Measurements from ENCODE around the gene TTLL9.
A peak's percentile ranks its signal among the peaks of the same experiment; 100 is the strongest.

TTLL9 gene

GRCh38 chr20:31837896-31838397 lies 32.5 kb upstream of the TTLL9 start:
- DNase-seq: no peak

- no peak for DNase-seq
Observed at GRCh38 chr20:31838646-31839292, 31.7 kb upstream of the TTLL9 start.

- no peak for DNase-seq
Observed at GRCh38 chr20:31839782-31840487, 30.5 kb upstream of the TTLL9 start.

GRCh38 chr20:31840906-31841816 lies 29.3 kb upstream of the TTLL9 start:
- DNase-seq: no peak

GRCh38 chr20:31841928-31842327 lies 28.5 kb upstream of the TTLL9 start:
- DNase-seq: no peak

- no peak for DNase-seq
Observed at GRCh38 chr20:31842471-31843157, 27.8 kb upstream of the TTLL9 start.

GRCh38 chr20:31843288-31843687 lies 27.1 kb upstream of the TTLL9 start:
- no peak for DNase-seq

GRCh38 chr20:31843881-31844280 lies 26.6 kb upstream of the TTLL9 start:
- DNase-seq: no peak

- DNase-seq: no peak
Observed at GRCh38 chr20:31844737-31845299, 25.6 kb upstream of the TTLL9 start.

- DNase-seq: no peak
Observed at GRCh38 chr20:31845300-31845863, 25.1 kb upstream of the TTLL9 start, which contains the start of gene FOXS1. Gene FOXS1, minus strand, starts transcription at chr20:31845604. Its CDS starts 62 bp downstream, at chr20:31845542.

- no peak for DNase-seq
Observed at GRCh38 chr20:31846793-31847138, 23.7 kb upstream of the TTLL9 start.

- no peak for DNase-seq
Observed at GRCh38 chr20:31848088-31848999, 22.1 kb upstream of the TTLL9 start.

- DNase-seq: peak; percentile 18
Observed at GRCh38 chr20:31849306-31849930, 21.0 kb upstream of the TTLL9 start.

GRCh38 chr20:31851240-31851955 lies 19.0 kb upstream of the TTLL9 start:
- DNase-seq: no peak

- no peak for DNase-seq
Observed at GRCh38 chr20:31853481-31853880, 17.0 kb upstream of the TTLL9 start.

- DNase-seq: no peak
Observed at GRCh38 chr20:31856516-31856915, 13.9 kb upstream of the TTLL9 start.

GRCh38 chr20:31857861-31858759 lies 12.3 kb upstream of the TTLL9 start:
- no peak for DNase-seq

GRCh38 chr20:31858760-31859083 lies 11.7 kb upstream of the TTLL9 start:
- DNase-seq: no peak

All from NCI-H1417 treated with DMSO at 0.1 percent for 48 hours (cell line).